ENCODE results near the gene SPAG16.

DNA sequence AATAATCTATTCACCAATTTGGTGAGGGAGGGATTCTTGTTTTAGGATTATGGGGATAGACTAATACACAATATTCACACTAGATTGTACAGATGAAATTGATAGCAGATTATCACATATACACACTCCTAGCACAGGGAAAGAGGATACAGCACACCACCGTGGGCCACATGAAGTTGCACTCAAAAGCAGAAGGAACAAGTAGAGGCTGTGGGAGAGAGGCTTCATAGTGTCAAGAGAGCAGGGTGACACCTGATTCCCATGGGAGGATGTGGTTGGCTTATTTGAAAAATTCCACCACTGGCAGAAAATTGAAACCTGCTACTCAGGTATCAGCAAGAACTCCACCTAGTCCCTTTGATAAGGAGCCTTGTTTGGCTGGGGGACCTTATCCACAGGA is 395.6 kb downstream of the SPAG16 start:
- TF ChIP-seq, protein P1, sequence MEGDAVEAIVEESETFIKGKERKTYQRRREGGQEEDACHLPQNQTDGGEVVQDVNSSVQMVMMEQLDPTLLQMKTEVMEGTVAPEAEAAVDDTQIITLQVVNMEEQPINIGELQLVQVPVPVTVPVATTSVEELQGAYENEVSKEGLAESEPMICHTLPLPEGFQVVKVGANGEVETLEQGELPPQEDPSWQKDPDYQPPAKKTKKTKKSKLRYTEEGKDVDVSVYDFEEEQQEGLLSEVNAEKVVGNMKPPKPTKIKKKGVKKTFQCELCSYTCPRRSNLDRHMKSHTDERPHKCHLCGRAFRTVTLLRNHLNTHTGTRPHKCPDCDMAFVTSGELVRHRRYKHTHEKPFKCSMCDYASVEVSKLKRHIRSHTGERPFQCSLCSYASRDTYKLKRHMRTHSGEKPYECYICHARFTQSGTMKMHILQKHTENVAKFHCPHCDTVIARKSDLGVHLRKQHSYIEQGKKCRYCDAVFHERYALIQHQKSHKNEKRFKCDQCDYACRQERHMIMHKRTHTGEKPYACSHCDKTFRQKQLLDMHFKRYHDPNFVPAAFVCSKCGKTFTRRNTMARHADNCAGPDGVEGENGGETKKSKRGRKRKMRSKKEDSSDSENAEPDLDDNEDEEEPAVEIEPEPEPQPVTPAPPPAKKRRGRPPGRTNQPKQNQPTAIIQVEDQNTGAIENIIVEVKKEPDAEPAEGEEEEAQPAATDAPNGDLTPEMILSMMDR (conservative IDR thresholded peaks at IDR 0.05), result no peak
- no peak for TF ChIP-seq EZH2 (IDR thresholded peaks at IDR 0.05; ENCODE audit: low read depth)

Data from PC-9 (cell line).